ENCODE data around the gene SLC22A7.

DNA sequence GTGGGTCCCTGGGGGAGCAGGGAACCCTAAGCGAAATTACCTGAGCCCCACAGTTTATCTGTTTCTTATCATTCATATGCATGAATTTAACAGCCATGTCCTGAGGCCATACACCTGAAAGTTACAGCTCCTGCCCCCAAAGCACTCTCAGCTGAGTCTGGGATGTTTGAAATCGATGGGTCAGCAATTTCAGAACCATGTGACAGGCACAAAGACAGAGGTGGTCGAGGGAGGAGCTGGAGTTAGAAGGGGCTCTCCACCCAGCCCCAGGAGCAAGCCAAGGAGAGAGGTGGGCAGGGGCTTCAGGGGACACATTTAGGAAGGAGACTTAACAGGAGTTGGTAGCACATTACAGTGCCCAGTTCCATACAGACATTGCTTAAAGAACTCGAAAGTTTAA is 39.9 kb upstream of the SLC22A7 start:
- no peak for TF ChIP-seq POLR2A (IDR thresholded peaks at IDR 0.05)
- TF ChIP-seq, protein P1, sequence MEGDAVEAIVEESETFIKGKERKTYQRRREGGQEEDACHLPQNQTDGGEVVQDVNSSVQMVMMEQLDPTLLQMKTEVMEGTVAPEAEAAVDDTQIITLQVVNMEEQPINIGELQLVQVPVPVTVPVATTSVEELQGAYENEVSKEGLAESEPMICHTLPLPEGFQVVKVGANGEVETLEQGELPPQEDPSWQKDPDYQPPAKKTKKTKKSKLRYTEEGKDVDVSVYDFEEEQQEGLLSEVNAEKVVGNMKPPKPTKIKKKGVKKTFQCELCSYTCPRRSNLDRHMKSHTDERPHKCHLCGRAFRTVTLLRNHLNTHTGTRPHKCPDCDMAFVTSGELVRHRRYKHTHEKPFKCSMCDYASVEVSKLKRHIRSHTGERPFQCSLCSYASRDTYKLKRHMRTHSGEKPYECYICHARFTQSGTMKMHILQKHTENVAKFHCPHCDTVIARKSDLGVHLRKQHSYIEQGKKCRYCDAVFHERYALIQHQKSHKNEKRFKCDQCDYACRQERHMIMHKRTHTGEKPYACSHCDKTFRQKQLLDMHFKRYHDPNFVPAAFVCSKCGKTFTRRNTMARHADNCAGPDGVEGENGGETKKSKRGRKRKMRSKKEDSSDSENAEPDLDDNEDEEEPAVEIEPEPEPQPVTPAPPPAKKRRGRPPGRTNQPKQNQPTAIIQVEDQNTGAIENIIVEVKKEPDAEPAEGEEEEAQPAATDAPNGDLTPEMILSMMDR (IDR thresholded peaks at IDR 0.05), result no peak
